AG08395 (cell line): ENCODE results near the gene WDR27.

Experiments
- DNase-seq: peaks from one replicate; pipeline ENCODE4 v3.0.0; 2012; ENCODE audit warnings: mixed read lengths, low spot score

The WDR27 gene

DNA sequence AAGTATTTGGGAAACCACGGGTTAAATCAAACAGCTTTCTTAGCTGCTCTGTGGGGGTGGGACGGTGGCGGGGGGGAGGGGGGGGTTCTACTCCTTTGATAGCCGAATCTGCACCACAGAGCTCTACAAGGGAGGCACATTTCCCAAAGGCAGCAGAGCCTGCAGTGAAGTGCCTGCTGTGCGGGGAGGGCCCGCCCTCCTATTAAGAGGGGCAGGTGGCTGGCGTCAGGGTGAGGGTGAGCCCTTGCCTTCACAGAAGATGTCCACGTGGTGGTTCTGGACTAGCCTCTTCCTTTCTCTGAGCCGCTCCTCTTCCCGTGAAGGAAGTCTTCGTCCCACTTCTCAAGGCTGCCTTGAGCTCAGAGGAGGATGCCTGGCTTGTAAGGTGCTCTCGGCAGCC lies 273.3 kb downstream of the WDR27 start:
- peak; percentile 16 for DNase-seq

DNA sequence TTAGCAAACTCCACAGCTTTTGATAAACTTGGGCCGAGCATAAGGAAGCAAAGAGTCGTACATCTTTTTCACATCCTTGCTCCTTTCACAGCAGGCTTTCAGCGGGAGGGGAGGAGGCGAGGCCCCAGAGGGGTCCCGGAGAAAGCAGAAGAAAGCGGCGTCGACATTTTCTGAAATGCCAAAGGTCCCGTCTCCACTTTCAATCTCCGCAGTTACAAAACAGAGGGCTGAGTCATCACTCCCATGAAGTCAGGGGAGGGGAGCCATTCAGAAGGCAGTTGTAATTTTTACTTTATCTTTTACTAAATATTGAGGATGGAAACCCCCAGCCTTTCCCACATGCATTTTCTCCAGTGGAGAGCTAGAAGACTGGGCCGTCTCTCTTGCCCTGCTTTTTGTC lies 274.0 kb downstream of the WDR27 start:
- peak; percentile 76 for DNase-seq

- no peak for DNase-seq
Observed at GRCh38 chr6:169426611-169427010, 275.2 kb downstream of the WDR27 start.

DNA sequence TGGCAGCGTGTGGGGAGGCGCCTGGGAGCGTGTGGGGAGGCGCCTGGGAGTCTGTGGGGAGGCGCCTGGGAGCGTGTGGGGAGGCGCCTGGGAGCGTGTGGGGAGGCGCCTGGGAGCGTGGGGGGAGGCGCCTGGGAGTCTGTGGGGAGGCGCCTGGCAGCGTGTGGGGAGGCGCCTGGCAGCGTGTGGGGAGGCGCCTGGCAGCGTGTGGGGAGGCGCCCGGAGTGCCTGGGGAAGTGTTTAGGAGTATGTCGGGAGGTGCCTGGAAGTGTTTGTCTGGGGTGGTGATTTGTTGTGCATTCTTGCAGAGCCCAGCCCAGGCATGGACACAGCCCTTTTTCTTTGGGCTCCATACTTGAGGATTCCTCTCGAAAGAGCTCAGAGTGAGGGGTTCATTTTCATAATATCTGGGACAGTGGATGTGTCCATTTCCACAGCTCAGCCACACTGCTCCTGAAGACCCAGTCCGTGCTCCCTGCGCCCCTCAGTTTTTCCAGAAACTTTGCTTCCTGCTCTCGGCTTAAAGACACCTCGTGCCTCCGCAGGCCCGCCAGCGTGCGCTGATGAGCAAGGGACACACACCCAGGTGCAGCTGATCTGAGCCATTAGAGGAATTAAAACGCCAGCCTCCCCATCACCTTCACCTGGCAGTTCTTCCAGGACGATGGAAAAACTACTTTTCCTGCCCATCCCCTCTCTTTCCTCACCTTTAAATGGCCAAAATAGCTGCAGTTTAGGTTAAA lies 276.0 kb downstream of the WDR27 start:
- DNase-seq = no peak

GRCh38 chr6:169424821-169425240 lies 277.0 kb downstream of the WDR27 start:
- DNase-seq = peak; percentile 12

DNA sequence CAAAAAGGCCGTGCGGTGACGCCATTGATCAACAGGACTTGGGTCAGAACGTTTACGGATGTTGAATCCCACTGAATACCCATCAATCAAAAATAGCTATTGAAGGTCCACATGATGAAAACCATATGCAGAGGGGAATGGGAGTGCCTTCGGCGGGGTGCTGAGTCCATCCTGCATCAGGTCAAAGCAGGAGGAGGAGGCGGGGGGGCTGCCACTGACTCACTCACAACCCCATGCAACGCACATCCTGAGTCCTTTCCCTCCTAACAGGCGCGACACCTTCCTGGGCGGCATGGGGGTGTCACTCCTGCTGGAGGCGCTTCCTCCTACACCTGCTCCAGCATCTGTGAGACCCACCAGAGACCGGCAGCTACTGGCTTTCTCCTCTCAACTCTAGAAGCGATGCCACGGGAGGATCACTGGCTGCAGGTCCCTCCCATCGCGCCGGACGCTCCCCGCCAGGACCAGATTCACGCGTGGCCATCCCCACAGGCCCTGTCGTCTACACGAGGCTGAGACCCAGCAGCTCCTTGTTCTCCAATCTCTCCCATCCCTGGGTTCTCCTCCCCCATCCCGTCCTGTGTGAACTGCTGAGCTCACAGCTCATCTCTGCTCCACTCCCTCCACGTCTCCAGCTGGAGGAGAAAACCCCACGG lies 277.6 kb downstream of the WDR27 start:
- DNase-seq = no peak

GRCh38 chr6:169421586-169422264 lies 280.1 kb downstream of the WDR27 start:
- no peak for DNase-seq

DNA sequence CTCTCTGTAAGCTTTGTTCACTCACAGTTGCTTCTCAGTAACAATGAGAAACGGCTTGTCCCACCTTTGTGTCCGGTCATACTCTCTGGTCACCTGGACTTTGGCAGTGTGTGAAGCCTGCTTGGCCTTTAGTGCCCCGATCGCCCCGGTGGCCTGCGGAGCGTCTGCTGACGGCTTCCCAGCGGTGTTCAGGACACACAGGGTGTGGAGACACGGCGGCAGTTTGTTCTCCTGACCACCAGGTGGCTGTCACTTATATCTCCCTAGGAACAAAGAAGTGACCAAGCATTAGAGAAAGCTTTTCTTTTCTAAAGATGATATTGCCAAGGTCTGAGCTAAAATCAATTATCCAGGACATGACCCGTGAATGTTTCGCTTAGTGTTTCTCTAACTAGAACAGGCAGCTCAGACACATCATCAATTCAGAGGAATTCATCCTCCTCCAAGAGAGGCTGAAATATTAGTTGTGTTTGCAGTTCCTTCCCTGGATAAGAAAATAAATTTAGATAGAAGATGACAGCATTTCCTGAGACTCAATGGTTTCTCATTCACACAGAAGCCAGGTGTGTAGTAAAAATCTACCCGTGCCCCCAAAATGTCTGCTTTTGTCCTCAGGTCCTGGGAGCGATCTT lies 280.8 kb downstream of the WDR27 start:
- DNase-seq = no peak

DNA sequence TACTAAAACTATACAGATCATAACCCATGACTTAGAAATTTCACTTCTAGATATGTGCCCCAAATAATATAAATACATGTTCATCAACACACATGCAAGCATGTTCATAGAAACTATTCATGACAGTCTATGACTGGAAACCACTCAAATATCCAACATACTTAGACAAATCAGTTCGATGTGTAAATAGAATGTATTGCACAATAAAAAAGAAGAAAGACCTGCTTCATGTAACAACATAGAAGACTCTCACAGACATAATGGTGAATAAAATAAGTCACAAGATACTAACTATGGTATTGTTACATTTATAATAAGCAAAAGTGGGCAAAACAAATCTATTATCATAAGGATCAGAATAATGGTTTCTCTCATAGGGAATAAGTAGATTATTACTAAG lies 284.7 kb downstream of the WDR27 start:
- DNase-seq = no peak

DNA sequence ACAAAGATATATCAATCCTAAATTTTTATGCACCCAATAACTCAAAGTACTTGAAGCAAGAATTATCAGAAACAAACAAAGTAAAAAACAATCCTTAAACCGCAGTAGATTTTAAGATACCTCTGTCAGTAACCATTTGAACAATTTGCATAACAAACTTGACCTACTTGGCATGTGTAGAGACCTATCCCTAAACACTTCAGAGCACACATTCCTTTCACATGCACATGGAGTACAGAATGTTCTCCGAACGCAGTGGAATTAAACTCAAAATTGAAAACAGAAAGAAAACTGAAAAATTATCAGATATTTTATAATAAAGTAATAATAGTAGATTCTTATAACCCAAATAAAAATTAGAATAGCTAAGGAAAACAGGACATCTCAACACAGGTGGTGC lies 285.6 kb downstream of the WDR27 start:
- DNase-seq = no peak

DNA sequence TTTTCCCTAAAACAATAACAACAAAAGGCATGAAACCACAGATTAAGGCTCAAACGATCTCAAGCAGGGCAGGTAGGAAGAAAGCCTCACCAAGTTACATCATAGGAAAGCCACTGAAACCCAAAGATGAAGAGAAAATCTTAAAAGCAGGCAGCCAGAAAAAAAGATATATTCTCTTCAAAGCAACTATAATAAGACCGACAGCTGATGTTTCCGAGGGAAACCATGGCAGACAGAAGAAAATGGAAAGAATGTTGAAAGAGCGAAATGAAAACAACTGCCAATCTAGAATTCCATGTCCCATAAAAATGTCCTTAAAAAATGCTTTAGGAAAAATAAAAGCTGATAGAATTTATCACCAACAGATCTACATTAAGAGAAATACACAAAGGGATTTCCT lies 286.6 kb downstream of the WDR27 start:
- no peak for DNase-seq

- DNase-seq = no peak
Observed at GRCh38 chr6:169411722-169412121, 290.1 kb downstream of the WDR27 start.

DNA sequence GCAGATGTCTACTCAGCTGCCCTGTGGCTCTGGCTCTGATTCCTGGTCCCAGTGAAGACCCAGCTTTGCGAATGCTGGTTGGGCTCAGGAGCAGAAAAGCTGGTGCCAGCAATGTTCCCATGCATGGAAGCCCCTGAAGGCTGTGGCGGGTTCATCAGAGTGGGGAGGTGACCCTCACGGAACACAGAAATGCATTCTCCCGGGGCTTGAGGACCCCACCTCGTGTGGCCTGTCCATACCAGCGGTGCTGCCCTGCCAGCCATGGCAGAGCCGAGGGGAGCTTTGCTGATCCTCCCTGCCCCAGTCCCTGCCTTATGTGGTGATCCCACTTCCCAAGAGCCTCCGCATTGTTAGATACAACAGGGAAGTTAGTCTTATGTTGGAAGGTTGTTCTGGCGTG lies 290.5 kb downstream of the WDR27 start:
- DNase-seq = no peak

DNA sequence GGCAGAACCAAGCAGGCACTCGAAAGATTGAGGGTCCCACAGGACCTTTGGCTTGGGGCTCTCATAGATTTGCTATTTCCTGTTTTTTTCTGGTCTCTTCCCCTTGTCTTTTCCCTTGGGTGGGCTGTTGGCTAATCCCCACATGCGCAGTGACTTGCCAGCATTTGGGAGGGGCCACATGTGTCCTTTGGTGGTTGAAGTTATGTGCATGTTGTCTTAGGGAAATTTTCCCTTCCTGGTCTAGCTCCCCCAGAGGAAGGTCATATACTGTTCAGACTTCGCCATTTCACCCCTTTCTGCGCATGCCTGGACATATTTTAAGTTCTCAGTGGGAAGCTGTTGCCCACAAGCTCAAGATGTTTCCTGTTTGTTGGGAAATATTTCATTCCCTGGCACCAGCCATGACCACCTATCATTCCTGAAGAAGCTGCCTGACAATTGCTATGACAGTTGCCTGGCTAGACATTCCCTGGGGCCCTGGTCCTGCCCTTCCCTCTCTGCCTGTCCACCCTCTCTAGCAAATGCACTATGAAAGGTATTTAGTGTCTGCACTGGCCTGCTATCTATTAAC lies 292.0 kb downstream of the WDR27 start:
- DNase-seq = peak; percentile 24

DNA sequence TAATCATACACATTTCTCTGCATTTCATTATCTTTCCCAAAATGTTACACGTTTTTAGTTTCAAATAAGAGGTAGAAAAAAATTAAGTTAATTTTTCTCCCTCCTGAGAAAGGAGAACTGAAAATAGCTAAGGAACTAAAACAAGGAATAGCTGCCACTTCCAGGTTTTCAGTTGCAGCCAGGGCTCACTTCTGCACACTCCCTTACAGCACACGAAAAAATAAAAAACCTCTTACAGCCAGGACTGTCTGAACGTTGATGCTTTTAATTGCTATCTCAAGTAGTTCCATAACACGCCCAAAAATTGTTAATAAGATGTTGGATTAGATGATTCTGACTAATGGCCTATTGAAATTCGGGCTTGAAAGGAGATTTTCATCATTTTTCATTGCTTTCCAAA lies 294.5 kb downstream of the WDR27 start:
- no peak for DNase-seq
